HL-60 (cell line): Measurements from ENCODE around the gene ZNF805.

ENCODE experiments used
- DNase-seq, 2 experiments: peaks; one replicate each; pipeline ENCODE4 v3.0.0-alpha.2; 2010 to 2020; ENCODE audit warnings: low read depth in 1 of 2, low spot score in 1 of 2
- H3K27ac ChIP-seq: fragments of 250-450 bp; sonication (Bioruptor Pico); replicated peaks from 2 replicates; pipeline ENCODE4 v1.5.1; 2020; ENCODE audit warnings: mild to moderate bottlenecking, moderate library complexity
- H3K27me3 ChIP-seq: fragments of 250-450 bp; sonication (Bioruptor Pico); 2 replicates; pipeline ENCODE4 v1.5.1; 2021; ENCODE audit warnings: mild to moderate bottlenecking, moderate library complexity; ENCODE audit not compliant: insufficient read depth, poor library complexity, severe bottlenecking
- H3K4me3 ChIP-seq: replicated peaks from 2 replicates; pipeline ENCODE4 v1.5.1; 2011; ENCODE audit warnings: mild to moderate bottlenecking, control low read depth, low read length; ENCODE audit not compliant: insufficient read depth
- CTCF ChIP-seq: IDR thresholded peaks from one replicate; pipeline ENCODE4 v1.5.1; 2011; ENCODE audit warnings: low read length, control low read depth, inconsistent platforms; ENCODE audit not compliant: insufficient read depth
- GABPA ChIP-seq: IDR thresholded peaks from 2 replicates; pipeline ENCODE4 v1.6.1; 2012; ENCODE audit warnings: low read depth
- POLR2AphosphoS5 ChIP-seq: IDR thresholded peaks from 2 replicates; pipeline ENCODE4 v1.6.1; 2012; ENCODE audit warnings: low read depth
- SPI1 ChIP-seq: IDR thresholded peaks from 2 replicates; pipeline ENCODE4 v1.6.1; 2012; ENCODE audit warnings: low read depth, mild to moderate bottlenecking, borderline replicate concordance
- TF ChIP-seq, protein P1 (sequence below): IDR thresholded peaks from 2 replicates; pipeline ENCODE4 v1.6.1; 2012; ENCODE audit warnings: low read depth; ENCODE audit not compliant: insufficient replicate concordance

Gene ZNF805

DNA sequence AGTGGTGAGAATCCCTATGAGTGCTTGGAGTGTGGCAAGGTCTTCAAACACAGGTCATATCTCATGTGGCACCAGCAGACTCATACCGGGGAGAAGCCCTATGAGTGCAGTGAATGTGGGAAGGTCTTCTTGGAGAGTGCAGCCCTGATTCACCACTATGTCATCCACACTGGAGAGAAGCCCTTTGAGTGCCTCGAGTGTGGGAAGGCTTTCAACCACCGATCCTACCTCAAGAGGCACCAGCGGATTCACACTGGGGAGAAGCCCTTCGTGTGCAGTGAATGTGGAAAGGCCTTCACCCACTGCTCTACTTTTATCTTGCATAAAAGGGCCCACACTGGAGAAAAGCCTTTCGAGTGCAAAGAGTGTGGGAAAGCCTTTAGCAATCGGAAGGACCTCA, 28.3 kb upstream of the ZNF805 start:
- DNase-seq, result no peak
- TF ChIP-seq SPI1, result no peak
- TF ChIP-seq, protein P1, sequence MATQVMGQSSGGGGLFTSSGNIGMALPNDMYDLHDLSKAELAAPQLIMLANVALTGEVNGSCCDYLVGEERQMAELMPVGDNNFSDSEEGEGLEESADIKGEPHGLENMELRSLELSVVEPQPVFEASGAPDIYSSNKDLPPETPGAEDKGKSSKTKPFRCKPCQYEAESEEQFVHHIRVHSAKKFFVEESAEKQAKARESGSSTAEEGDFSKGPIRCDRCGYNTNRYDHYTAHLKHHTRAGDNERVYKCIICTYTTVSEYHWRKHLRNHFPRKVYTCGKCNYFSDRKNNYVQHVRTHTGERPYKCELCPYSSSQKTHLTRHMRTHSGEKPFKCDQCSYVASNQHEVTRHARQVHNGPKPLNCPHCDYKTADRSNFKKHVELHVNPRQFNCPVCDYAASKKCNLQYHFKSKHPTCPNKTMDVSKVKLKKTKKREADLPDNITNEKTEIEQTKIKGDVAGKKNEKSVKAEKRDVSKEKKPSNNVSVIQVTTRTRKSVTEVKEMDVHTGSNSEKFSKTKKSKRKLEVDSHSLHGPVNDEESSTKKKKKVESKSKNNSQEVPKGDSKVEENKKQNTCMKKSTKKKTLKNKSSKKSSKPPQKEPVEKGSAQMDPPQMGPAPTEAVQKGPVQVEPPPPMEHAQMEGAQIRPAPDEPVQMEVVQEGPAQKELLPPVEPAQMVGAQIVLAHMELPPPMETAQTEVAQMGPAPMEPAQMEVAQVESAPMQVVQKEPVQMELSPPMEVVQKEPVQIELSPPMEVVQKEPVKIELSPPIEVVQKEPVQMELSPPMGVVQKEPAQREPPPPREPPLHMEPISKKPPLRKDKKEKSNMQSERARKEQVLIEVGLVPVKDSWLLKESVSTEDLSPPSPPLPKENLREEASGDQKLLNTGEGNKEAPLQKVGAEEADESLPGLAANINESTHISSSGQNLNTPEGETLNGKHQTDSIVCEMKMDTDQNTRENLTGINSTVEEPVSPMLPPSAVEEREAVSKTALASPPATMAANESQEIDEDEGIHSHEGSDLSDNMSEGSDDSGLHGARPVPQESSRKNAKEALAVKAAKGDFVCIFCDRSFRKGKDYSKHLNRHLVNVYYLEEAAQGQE, result no peak
- TF ChIP-seq POLR2AphosphoS5, result no peak
- Histone ChIP-seq H3K4me3 (no peak overlapping the region), H3K27ac (no peak overlapping the region), H3K27me3 (no peaks in the 10 kb centered on the region)

GRCh38 chr19:57227502-57227901, 12.9 kb upstream of the ZNF805 start:
- no peak overlapping the region for H3K27ac ChIP-seq
- no peaks in the 10 kb centered on the region for H3K27me3 ChIP-seq
- DNase-seq, result no peak
- H3K4me3 ChIP-seq, result no peak overlapping the region
- no peak for TF ChIP-seq SPI1
- TF ChIP-seq GABPA, result no peak
- TF ChIP-seq CTCF, result no peak
- TF ChIP-seq, protein P1, result no peak
- TF ChIP-seq POLR2AphosphoS5, result no peak

GRCh38 chr19:57231686-57232085, 8.7 kb upstream of the ZNF805 start:
- no peak overlapping the region for H3K4me3 ChIP-seq
- no peak for DNase-seq

DNA sequence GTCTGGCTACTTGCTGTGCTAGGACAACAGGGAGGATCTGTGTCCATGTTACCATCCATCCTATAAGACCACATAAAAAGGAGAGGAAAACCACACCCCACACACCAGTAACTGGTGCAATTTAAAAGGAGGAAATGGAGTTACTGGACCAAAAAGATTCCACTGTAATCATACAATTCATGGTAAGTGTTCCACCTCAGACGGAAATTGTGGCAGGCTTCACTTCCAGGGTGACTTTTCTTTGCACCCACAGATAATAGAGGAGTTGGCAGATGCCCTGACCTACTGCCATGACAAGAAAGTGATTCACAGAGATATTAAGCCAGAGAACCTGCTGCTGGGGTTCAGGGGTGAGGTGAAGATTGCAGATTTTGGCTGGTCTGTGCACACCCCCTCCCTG, 7.2 kb upstream of the ZNF805 start:
- no peaks in the 10 kb centered on the region for H3K27me3 ChIP-seq
- TF ChIP-seq, protein P1, result no peak
- TF ChIP-seq CTCF, result no peak
- no peak for TF ChIP-seq POLR2AphosphoS5
- no peak for TF ChIP-seq GABPA
- no peak for TF ChIP-seq SPI1
- DNase-seq, result no peak
- H3K4me3 ChIP-seq, result no peak overlapping the region
- H3K27ac ChIP-seq, result no peak overlapping the region

More at GRCh38 chr19:57231686-57232085, 8.7 kb upstream of the ZNF805 start:
- H3K27ac ChIP-seq, result no peak overlapping the region
- TF ChIP-seq CTCF, result no peak
- TF ChIP-seq POLR2AphosphoS5, result no peak
- no peak for TF ChIP-seq SPI1
- no peaks in the 10 kb centered on the region for H3K27me3 ChIP-seq
